Activated T-cell treated with anti-CD3 and anti-CD28 coated beads, Interleukin-2, amount 50 U/mL, for 48 hours (primary cell): ENCODE data around the gene RPS21.

Source experiments
- DNase-seq, 2 experiments: peaks; one replicate each; pipeline ENCODE4 v3.0.0-alpha.2; 2020

The RPS21 gene

DNA sequence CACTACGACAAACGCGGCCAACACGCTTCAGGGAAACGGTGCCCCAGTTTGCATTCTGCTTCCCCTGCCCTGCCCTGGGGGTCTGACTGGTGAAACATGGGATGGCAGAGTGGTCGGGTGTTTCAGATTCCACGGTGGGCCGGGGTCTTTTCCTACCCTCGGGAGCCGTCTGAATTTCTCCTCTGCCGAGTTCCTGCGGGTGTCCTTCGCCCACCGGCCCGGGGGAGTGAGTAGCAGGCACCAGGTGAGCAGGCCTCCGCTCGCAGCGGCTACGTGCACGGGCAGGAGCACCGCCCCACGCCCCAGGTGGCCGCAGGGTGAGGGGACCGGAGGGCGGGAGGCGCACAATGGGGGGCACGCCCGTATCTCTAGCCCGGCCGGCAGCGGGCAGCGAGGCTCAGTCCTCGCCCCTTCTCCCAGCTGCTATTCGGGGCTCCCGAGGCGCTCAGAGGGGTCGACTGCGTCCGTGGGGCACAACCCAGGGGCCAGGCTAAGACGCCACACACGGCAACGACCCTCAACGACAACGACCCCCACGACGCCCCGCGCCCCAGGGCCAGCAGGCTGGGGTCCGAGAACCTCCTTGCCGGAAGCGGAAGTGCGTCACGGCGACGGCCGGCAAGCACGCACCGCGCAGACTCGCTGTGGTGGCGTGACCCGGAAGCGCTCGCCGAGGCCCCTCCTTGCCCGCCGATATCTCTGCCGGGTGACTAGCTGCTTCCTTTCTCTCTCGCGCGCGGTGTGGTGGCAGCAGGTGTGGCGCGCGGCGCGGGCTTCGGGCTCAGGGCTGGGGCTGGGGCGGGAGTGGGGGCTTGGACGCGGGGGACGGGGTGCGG, at the start of gene RPS21:
Gene RPS21 (plus strand): TSS at position 721 of the 836 bp plus-strand sequence. CDS start 236 bp downstream, outside the sequence.
- peak; percentile 93 to 95 for DNase-seq

DNA sequence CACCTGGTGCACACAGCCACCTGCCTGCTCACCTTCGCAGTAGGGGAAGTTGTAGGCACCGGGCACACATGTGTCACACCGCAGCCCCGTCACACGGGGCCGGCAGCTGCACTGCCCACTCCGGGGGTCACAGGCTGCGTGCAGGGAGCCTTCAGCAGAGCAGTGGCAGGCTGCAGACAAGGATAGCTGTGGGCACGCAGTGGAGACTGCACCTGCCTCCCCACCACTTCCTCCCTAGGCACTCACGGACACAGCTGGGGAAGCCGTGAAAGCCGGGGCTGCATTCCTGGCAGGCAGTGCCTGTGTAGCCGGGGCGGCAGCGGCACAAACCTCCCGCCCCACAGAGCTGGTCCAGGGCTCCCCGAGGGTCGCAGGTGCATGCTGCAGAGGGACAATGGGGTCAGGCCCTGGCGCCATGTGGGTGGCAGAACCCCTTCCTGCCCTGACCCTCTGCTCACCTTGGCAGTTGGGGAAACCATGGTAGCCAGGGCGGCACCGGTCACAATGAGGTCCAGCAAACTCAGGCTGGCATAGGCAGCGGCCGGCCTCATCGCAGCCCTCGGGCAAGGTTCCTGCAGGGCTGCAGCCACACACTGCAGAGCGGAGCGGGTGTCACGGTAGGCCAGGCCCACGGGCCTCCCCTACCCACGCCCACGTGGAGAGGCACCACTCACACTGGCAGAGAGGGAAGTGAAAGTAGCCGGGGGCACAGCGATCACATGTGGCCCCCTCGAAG, 49.2 kb upstream of the RPS21 start:
- DNase-seq, result no peak

DNA sequence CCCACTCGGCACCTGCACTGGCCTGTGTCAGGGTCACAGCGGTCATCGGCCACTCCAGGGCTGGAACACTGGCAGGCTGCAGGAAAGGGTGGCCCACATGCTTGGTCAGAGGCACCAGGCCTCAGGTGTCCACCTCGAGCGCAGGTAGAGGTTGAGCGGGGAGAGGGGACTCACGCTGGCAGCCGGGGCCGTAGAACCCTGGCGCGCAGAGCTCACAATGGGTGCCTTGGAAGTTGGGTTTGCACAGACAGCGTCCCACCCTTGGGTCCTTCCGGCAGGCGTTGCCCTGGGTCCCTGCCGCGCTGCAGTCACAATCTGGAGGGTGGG, 48.6 kb upstream of the RPS21 start:
- DNase-seq, result no peak

DNA sequence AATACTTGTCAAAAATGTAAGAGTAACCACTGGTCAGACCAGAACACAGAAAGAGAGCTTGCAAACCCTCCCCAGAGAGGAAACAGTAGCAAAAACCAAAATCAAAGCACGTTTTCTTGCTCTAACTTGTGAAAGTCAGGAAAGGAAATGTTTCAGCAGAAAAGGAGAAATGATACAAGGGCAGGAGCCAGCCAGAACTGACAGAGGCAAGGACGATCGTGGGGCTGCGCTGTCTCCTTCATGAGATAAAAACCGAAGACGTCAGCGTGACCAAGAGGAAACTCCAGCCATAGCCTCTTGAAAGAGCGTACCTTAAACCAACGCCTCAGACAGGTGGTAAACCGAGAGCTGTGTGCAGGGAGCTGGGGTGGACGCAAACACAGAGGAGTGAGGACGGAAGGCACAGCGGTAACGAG, 47.2 kb upstream of the RPS21 start:
- DNase-seq, result no peak

DNA sequence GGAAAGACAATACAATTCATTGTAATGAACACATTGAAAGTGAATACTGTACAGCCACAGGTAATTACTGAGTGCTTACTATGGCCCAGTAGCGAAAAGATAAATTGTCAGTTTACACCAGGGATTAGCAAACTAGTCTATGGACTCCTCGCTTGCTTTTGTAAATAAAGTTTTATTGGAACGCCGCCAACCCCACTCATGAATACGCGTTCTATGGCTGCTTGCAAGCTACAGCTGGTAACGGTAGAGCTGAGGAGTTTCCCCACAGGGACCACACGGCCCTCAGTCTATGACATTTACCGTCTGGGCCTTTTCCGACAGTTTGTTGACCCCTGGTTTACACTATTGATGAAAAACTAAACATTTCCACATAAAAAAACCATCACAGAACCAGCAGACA, 44.0 kb upstream of the RPS21 start:
- DNase-seq, result no peak

DNA sequence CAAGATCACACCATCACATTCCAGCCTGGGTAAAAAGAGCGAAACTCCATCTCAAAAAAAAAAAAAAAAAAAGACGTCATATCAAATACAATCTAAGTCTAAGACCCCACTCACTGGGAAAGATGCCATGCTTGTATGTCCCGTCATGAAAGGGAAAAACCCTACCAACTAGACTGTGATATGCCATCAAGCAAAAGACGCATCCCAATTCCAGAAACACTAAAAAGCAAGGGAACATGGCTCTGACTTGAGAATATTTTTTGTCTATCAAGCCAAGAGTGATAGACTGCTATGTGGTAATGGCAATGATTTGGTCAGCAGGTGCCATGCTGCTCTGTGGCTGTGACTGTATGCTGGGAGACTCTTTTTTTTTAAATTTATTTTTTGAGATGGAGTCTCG, 42.8 kb upstream of the RPS21 start:
- no peak for DNase-seq

DNA sequence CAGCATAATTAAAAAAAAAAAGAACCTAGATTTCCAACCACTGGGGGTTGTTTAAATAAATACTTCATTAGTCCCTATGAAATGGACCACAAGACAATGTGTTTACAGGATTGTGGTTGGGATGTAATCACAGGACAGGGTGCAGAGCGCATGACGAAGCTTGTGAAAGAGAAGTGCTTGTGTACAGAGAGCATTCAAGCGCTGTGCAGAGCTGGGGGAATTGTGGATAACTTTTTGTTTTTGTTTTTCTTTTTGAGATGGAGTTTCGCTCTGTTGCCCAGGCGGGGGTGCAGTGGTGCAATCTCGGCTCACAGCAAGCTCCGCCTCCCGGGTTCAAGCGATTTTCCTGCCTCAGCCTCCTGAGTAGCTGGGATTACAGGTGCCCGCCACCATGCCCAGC, 42.1 kb upstream of the RPS21 start:
- DNase-seq, result no peak

DNA sequence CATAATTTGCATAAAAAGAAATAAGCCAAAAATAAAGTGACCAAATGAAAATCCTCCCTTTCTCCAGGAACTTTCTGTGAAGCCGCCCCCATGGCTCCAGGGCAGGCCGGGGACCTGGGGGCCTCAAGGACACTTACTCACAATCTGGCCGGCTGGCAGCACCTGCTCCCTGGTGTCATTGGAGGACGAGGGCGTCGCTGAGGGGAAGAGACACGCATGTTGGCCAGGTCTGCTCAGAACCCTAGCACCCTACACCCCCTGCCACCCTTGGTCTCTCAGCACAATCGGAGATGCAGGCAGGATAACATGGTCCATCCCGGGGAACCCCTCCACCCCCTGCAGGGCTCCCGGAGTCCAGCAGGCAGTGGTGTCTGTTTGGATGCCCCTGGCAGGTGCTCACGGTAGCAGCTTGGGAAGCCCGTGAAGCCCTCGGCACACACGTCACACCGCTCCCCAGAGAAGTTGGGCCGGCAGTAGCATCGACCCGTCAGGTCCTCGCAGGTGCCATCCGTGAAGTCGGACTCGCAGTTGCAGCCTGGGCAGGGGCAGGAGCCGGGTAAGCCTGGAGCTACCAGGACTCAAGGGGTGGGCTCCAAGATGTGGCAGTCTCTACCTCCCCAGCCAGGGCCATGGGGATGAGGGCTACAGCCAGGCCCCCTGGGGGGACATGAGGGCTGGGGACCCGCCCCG, 41.1 kb upstream of the RPS21 start:
- DNase-seq, result no peak

DNA sequence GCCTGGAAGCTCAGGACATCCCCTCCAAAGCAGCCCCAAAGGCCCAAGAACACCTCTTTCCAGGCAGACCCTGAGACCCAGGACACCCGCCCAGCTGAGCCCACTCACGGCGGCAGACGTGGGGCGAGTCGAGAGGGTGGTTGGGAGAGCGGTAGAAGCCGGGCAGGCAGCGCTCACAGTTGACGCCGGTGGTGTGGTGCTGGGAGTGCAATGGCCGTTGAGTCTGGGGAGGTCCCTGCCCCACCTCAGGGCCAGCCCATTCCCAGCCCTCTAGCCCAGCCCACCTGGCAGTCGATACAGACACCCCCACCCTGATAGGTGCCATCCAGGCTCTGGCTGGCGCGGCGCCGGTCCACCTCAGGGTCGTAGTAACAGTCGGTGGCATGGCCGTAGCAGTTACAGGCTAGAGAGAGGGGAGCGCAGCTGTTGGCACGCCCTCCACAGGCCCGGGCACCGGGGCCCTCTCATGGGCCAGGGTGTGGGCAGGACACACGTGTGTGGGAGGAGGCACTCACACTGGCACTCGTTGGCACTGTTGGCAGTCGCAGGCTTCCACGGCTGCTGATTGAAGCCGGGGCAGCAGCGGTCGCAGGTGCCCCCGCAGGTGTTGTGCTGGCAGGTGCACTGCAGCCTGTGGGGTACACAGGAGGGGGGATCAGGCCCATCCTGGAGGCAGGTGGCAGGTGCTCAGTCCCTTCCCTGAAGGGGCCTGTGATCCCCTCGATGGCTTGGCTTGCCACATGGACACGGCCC, 40.3 kb upstream of the RPS21 start:
- no peak for DNase-seq

DNA sequence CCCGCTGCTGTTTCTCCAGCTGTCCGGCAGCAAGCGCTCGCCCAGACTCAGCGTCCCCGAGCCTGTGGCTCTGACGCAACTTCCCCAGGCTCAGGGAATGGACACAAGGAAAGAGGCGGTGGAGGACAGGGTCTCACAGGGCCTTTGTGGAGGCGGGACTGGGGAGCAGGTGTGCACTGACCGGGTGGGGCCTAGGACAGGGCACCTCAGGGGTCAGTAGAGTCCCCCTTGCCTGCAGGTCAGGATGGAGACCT, 39.8 kb upstream of the RPS21 start:
- no peak for DNase-seq

DNA sequence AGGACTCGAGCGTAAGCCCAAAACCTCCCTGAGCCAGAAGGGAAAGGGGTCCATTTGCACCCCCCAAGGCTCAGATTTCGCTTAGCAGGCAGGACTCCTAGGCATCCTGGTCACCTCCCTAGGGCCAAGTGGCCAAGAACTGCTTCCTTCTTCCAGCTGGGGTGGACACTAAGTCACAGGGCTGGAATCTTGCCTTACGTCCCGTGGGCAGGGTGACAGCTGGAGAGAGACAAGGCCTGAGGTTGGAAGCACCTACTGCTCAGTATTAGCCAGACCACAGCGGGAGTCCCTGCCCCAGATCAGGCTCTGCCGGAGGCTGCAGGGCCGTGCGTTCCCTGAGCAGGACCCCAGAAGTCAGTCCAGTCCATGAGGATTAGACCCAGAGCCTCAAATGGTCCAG, 39.5 kb upstream of the RPS21 start:
- DNase-seq, result no peak

DNA sequence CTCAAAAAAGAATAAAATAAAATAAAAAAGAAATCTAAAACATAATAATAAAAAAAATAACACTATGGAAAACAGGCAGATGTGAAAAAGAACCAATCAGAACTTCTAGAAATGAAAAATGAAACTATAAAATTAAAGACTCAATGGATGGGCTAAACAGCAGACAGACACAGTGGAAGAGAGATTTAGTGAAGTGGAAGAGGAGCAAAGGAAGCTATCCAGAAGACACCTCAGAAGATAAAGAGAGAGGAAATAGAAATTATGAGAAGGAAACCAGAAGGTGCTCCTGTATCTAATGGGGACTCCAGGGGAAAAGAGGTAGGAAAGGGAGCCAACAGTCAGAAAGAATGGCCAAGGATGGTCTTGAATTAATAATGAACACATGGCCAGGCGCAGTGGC, 38.3 kb upstream of the RPS21 start:
- DNase-seq, result no peak

DNA sequence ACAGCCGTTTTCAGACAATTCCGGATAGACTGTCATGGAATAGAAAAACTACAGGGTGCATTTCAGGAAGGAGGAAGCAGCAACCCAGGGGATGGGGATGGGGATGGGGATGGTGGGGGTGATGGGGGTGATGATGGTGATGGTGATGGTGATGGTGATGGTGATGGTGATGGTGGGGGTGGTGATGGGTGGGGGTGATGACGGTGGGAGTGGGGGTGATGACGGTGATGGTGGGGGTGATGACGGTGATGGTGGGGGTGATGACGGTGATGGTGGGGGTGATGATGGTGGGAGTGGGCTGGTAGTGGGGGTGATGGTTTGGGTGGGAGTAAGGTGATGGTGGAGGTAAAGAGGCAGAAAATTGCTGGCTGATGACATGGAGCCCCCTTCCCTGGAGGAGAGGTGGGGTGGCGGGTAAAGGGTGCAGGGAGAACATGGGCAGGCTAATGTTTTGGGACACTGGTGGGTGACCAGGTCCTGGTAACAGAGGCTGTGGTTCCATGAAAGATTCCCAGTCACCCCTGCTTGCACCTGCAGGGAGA, 37.3 kb upstream of the RPS21 start:
- DNase-seq, result no peak

DNA sequence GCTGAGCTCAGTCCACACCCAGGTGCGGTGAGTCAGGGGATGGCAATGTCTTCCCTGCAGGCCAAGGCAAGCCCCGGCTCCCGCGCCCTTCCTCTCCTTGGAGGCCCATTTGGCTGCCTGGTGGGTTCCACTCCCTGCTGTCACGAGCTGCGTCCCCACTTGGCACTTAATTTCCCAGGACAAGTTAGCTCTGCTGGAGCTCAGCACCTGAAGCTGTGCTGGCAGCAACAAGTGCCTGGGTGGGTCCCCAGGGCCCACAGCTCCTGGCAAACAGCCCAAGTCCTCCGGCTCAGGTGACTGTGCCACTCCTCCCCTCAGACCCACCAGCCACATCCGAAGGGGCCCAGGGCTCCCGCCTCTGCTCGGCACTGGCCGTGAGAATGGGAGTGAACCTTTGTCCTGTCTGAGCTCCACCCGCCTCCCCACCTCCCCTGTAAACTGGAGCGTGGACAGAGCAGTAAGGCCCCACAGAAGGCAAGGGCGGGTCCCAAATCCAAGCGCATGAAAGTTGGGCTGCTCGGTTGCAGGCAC, 36.7 kb upstream of the RPS21 start:
- no peak for DNase-seq

DNA sequence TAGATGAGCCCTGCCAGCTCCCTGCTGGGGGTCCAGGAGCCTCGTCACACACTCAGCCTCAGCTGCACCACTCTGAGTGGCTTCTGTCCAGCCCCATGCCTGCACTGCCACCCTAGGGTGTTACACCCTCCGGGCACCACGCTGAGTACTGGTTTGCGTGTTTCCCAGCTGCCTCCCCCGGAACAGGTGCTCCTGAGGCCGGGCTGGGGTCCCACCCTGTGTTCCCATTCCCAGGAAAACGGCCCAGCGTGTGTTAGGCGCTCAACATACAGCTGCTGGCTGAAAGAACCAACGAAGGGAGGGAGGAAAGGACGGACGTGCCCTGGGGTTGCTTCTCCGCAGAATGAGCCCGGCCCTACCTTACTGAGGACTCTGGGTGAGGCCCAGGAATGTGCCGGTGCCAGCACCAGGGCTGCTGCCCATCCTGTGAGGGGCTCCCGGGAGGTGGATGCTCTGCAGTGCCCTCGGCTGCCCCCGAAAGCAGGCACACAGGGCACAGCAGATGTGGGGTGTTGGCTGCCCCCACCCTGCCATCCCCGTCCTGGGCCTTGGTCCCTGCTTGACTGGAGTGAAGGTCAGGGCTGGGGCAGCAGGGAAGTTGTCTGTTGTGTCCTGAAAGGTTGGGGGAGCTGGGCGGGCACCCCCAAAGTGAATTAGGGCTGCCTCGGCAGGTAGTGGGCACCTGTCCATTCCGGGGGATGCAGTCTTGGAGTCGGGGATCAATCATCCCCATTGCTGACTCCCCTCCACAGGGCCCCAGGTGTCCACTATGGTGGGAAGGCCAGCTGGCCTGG, 36.1 kb upstream of the RPS21 start:
- no peak for DNase-seq

DNA sequence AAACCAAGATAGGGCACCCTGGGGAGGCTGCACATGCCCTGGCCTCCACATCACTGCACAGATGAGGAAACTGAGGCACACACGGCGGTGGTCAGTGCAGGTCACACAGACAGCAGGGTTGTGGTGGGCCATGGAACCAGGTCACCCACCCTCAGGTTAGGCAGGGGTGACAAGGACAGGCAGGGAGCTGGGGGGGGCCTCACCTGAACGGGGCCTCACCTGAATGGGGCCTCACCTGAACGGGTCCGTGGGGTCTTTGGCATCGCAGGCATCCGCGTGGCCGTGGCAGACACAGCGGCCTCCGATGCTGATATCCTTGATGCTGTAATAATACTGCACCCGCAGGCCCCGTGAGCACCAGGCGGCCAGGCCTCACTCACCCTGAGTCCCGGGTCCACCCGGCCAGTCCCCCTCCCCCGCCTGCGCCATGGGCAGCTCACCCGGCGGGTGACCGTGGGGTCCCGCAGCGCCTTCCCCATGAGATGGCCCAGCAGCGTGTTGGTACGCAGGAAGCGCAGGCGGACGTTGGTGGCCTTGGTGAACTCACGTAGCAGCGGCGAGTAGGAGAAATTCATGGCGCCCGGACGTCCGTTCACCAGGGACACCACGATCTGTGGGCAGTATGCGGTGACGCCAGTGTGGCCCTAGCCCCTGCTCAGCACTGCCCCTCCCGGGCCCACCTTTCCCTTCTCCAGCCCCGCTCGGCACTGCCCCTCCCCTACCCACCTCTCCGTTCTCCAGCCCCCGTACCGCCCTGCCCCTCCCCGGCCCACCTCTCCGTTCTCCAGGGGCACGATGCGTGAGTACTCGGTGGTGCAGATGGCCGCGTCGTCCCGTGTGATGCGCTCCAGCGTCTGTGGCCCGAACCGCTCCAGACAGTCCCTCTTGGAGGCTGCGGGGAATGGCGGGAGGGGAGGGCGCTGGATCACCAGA, 35.2 kb upstream of the RPS21 start:
- DNase-seq, result no peak

DNA sequence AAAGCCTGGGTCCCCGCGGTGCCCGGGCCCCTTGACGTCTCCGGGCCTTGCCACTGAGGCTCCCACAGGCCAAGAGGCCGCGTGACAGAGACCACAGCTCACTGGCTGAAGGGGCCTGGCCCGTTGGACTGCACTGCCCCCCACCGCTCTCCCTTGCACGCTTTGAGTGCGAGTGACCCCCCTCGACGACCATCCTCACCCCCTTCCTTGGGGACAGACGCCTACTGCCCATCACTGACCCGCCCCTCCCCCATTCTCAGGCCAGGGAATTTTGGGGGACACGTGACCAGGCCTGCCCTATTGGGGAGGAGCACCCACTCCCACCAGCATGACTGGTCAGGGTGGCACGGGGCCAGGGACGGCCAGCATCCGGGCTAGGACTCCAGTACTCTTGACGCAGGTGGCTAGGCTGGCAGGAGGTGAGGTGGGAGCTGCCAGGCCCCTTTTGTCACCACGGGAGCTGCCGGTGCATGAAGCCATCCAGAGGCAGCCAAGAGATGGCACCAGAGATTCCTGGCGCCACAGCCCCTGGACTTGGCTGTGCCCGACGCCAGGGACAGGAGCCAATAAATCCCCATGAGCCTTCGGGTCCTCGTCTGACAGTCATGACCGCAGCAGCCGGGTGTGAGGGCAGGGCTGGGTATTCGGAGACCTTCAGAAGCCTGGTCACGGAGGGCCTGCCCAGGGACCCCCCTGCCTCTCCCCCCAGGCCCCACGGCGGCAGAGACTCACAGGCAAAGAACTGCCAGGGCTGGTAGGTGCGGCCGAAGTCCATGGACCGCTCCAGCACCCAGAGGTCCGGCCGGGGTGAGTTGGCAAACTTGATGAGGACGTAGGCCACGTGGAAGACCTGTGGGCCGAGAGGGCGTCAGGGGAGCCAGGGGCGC, 34.3 kb upstream of the RPS21 start:
- DNase-seq, result no peak

DNA sequence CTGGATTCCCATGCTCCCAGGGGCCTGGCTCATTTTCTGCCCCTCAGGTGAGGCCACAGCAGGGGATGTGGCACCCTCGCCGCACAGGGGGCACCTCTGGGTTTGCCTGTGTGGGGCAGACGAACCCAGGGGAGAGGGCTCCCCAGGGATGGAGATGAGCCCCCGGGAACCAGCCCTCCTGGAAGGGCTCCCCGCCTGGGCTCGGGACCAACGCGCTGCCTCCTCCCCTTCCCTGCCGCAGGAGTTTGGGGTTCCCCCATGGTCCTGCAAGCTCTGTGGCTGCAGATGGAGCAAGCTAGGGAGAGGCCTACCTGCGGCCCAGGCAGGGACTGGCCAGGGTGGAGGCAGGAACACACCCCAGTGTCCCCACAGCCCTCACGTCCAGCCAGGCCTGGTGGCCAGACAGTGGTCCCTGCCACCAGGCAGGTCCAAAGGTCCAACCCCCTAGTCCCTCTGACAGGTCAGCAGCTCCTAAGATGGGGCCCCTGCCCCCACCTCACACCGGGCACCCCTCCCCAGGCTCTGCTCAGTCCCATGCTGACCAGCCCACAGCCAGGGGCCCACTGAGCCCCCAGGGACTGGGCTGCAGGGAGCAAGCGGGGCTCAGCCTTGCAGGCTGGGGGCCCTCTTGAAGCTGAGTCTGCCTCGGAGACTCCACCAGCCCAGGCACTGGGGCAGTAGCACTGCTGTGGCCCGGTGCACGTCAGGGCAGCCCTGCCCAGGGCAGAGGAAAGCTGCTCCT, 33.4 kb upstream of the RPS21 start:
- no peak for DNase-seq
